DMS 273 (cell line): Measurements from ENCODE around the gene UMODL1.
A peak's percentile ranks its signal among the peaks of the same experiment; 100 is the strongest.

Experiments used
- DNase-seq: peaks from one replicate; lab custom pipeline; 2025; ENCODE audit not compliant: unreplicated experiment; lab: John Stamatoyannopoulos, UW

UMODL1 gene

GRCh38 chr21:42146821-42147220 lies 75.7 kb downstream of the UMODL1 start:
- DNase-seq, result no peak

- no peak for DNase-seq
Observed at GRCh38 chr21:42147386-42148020, 76.4 kb downstream of the UMODL1 start.

DNA sequence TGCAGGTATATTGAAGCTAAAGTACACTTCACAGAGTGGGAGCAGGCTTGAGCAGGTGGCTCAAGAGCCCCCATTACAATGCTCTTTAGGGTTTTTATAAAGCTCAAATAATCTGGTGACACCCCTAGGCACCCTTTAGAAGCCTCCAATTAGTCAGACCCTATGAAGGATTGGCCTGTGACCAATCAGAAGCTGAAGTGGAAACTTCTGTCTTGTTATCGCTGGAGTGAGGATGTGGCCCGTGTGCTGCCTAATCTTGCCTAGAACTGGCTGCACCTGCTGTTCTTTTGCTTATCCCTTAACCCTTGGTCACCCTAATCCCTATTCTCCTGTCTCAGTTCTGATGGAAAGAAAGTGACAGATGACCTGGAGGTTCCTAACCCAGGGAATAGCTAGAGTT lies 77.0 kb downstream of the UMODL1 start:
- no peak for DNase-seq

GRCh38 chr21:42148584-42148983 lies 77.5 kb downstream of the UMODL1 start:
- DNase-seq, result no peak

DNA sequence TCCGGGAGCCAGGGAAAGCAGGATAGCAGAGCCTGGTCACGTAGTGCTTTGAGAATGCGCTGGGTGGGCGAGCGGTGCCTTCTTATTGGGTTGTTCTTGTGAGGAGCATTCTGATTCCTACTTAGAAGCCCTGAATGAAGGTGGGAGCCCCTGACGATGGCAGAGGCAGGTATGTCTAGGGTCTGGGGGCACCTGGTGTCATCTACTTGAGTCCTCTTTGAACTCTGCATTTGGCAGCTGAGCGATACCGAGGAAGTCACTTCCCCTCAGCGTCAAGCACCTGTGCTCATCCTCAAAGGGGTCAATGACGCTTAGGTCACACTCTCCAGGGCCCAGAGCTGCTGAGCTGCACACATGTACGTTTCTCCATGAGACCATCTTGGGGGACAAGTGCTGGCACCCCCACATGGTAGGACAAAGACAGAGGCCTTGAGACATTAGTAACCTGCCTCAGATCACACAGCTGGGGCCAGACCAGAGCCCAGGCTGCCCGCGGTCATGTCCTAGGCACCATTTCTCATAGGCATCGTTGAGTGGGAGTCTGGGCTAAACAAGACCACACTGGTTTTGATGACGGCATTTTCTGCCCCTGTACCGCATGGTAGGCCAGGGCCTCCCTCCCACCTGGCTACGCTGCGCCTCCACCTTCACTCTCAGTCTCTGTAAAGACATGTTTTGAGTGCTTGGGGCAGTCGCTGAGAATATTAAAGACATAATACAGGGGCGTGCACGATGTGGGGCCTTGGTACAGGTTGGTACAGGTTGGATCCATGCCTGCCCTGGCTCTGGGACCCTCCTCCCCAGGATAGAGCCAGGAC lies 78.7 kb downstream of the UMODL1 start:
- no peak for DNase-seq

- no peak for DNase-seq
Observed at GRCh38 chr21:42150474-42151085, 79.5 kb downstream of the UMODL1 start.

DNA sequence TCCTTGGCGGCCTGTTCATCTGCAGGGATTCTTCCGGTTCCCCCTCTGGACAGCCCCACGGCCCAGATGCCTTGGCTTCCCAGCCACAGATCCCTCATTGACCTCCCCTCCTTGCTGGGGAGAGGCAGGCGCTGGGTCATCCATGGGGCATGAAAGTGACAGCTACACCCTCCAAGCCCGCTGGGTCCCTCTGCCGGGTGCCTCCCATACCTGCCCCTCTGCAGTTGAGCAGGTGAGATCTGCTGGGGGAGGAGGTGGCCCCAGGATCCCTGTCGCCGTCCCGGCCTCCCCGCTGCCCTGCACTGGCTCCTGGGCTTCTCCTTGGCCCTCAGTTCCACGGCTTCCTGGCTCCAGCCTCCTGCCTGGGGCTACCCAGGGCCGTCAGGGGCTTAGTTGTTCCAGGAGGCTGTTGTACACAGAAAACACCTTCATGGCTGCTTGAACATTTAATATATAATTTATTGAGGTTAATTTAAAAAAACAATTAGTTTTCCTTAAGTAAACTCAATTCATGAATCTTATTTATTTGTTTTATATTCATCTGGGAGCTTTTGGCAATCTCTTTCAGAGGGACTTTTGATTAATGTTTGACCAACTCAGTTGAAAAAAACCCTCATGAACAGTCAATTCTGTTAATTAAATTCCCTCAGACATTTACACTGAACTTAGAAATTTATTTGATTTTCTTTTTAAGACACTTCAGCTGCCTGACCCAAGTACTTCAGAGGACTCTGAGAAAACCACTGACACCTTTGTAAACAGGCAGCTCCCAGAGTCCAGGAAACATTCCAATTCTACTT lies 80.2 kb downstream of the UMODL1 start:
- no peak for DNase-seq

DNA sequence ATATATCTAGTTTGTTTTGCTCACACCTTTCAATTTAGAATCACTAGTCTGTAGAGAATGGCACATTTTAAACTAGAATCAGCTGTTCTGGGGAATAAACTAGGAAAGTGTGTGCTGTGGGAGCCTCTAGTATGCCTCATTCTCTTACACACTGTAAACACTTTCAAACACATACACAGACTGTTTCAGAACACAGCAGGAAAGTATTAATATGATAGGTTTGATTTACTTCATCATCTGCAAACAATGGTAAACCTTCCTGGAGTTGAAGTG lies 80.8 kb downstream of the UMODL1 start:
- no peak for DNase-seq

DNA sequence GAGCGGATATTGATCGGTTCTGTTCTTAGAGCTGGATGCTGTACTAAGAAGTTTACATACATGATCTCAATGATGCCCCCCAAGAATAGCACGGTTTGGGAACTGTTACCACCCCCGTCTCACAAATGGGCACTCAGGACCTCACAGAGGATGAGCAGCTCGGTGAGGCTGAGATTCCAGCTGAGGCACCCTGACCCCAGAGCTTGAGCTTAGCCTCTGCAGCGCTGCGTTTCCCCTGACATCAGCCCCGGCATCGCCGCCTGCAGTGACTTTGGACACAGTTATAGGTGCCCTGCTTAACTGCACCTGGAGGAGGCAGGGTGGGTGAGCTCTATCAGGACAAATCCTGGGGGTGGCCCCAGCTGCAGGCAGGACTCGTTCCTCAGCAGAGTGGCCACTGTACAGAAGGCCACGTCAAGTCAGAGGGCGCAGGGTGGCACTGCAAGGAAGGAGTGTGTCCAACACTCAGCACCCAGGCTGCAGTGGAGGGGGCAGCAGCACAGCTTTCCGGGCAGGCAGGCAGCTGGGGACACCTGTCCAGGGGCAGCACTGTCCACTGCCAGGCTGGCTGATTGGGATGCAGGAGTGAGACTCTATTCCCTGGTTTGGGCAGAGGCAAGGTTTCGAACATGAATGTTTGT lies 82.0 kb downstream of the UMODL1 start:
- no peak for DNase-seq

GRCh38 chr21:42153746-42154145 lies 82.6 kb downstream of the UMODL1 start:
- no peak for DNase-seq

DNA sequence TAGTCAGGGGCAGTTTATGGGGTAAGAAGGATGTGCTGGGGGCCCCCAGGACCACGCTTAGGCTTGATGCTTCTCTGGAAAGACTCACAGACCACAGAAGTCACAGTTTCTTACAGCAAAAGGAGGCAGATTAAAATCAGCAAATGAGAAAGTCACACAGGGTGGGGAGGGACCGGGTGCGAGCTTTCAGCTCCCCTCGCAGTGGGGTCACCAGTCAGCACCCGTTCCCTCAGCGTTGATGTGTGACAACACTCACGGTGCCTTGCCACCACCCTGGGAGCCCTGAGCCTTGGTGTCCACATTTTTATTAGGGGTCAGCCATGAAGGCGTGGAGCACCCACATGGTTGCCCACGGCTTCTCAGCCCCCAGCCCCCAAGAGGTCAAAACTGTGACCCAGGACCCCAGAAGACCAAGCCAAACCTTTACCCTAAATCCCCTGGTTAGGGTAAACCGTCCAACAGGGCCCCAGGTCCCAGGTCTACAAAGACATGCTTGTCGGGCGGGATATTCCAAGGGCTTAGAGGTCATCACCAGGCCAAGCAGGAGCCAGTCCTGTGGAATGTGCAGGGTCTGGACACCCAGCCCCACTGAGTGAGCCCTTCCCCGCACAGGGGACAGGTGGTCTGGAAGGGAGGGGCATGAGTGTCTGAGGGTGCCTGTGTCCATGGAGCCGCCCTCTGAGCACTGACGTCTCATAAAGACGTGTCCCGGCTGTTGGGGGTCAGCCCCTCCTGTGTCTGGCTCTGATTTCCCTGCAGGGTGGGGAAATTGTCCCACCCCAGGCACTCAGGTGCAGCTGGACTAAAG lies 83.3 kb downstream of the UMODL1 start:
- DNase-seq, result no peak

DNA sequence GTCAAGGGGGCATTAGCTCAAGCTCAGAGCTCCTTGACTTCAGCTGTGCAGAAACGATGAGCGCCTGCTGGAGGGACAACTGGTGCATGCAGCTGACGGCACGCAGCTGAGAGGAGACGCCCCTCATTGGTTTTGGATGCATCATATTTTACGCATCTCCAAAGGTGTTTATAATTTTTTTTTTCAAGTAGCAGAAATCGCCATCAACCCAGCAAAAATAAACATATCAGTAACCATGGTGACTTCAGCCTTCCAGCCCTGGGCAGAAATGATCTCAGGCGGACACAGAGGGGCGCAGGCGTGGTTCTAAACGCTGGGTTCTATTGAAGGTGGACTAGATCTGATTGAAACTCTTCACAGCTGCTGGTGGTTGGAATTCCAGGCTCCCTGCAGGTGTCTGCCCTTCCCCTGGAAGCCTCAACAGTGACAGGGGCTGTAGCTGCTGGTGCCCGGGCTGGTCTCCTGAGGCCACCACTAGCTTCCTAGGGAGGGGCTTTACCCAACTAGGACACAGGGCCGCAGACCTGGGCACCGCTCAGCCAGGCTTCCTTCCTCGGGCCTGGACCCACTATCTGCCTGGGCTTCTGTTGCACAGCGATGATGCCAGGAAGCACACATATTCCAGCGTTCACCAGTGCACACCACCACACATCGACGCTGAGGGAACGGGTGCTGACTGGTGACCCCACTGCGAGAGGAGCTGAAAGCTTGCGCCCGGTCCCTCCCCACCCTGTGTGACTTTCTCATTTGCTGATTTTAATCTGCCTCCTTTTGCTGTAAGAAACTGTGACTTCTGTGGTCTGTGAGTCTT lies 84.1 kb downstream of the UMODL1 start:
- no peak for DNase-seq

DNA sequence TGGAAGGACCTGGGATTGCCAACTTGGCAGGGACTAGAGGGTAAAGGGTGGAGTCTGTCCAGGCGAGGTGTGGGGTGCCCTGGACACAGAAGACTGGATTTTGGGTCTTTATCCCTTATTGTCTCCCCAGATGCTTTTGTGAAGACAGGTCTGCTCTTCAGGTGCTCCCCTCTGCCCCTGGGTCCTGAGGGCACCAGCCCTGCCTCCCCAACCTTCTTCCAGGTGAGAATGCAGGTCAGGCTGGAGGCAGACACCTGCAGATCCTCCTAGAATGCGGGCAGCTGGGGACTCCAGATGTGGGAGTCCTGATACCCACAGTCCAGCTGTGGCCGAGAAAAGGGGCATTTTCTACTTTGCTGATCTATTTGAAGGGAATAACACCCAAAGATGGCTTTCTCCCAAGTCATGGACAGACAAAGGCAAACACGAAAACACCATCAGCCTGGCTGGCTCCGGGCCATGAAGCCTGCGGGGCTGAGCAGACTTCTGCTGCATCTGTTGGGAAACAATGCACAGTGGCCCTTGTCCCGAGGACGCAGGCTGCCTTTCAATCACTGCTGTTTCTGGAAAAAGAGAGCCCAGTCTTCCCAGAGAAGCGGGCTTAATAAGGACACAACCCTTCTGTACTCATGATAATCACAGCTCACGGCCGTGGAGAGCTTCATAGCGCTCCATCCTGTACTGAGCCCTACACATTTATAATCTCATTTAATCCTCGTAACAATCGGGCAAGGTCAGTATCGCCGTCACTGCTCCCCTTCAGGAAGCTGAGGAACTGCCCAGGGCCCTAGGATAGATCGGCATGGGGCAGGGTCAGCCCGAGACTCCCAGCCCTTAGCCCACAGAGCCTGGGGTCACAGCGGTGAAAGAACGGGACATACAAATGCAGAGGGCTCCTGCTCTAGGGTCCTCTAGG lies 85.8 kb downstream of the UMODL1 start:
- peak; percentile 52 for DNase-seq

GRCh38 chr21:42157606-42158310 lies 86.6 kb downstream of the UMODL1 start:
- no peak for DNase-seq

GRCh38 chr21:42158846-42159245 lies 87.7 kb downstream of the UMODL1 start:
- DNase-seq, result no peak

GRCh38 chr21:42159560-42160110 lies 88.5 kb downstream of the UMODL1 start:
- DNase-seq, result no peak

DNA sequence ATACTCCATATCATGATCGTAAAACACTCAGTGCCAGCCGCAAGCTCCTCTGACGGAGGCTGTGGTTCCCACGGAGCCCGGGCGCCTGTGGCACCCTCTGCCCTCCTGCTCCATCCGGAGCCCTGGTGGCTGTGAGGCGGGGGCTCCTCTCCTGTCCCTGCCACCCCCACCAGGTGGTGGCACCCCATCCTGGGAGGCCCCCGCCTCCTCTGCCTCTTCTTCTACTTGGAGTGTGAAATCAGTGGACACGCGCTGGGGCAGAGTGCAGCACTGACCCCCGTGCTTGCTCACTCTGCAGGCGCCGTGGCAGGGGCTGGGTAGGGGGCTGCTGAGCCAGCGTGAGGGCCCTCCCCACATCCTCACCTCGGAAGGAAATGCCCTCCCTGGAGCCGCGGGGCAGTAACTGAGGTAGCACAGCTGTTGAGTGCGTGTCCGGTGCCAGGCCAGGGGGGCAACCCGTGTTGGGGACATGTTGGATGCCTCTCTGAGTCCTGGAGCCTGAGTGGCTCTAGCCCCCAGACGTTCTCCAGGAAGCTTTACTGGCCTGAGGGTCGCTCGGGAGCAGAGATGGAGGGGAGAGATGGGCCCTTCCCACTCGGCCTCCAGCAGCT lies 89.1 kb downstream of the UMODL1 start:
- DNase-seq, result no peak
